Activated T-cell treated with anti-CD3 and anti-CD28 coated beads, Interleukin-2, amount 50 U/mL, for 72 hours (primary cell): Measurements from ENCODE around the gene FYB2. TPM values are rescaled to one million over a fixed set of nuclear protein-coding genes. Genes with fewer than 3 reads are reported as not detected.

Experiments
- ATAC-seq, 2 donors: fragments of 150-1000 bp; cut with Tn5 transposase; replicated peaks in 1 of 2; 2 replicates each; pipeline ENCODE4 v1.10.0; 2021; ENCODE audit warnings: moderate library complexity in 2 of 2, mild to moderate bottlenecking in 1 of 2
- DNase-seq, 2 donors: peaks; one replicate each; pipeline ENCODE4 v3.0.0; 2021 to 2022; ENCODE audit warnings: mixed read lengths in 1 of 2
- H3K27ac Mint-ChIP-seq: one replicate; pipeline ENCODE4 v1.8.0; 2022; ENCODE audit warnings: mild to moderate bottlenecking, moderate library complexity, mixed read lengths
- H3K27me3 Mint-ChIP-seq: one replicate; pipeline ENCODE4 v1.8.0; 2022; ENCODE audit warnings: low read depth, mixed read lengths
- H3K36me3 Mint-ChIP-seq, 2 donors: one replicate each; pipeline ENCODE4 v1.8.0; 2022; ENCODE audit warnings: mixed read lengths in 2 of 2, mild to moderate bottlenecking in 1 of 2; ENCODE audit not compliant: insufficient read depth in 2 of 2
- H3K4me1 Mint-ChIP-seq: one replicate; pipeline ENCODE4 v1.8.0; 2022; ENCODE audit warnings: low read depth, mixed read lengths
- H3K4me3 Mint-ChIP-seq, 2 donors: one replicate each; pipeline ENCODE4 v1.8.0; 2022; ENCODE audit warnings: mild to moderate bottlenecking in 2 of 2, mixed read lengths in 2 of 2, moderate library complexity in 2 of 2
- H3K9me3 Mint-ChIP-seq, 2 donors: one replicate each; pipeline ENCODE4 v1.8.0; 2022; ENCODE audit warnings: mixed read lengths in 2 of 2
- total RNA-seq, 2 donors: library from RNA; stranded (reverse); gene quantifications; one replicate each; pipeline ENCODE4 v1.2.3, GENCODE V29; 2022

The FYB2 gene
- total RNA-seq = not detected

- Mint-ChIP-seq H3K27ac (no peak within 1 kb of the TSS), H3K27me3 (peaks cover 13% of the 10 kb centered on the region), H3K36me3 (no peaks in the 10 kb centered on the region), H3K4me1 (peaks cover 12% of the 10 kb centered on the region), H3K9me3 (peaks cover 2 to 4% of the 10 kb centered on the region in 2 donors), H3K4me3 (no peak within 1 kb of the TSS)
- ATAC-seq (no peak), DNase-seq (no peak)
Observed at GRCh38 chr1:56819387-56819899, at the start of gene FYB2. Gene FYB2, minus strand, starts transcription at chr1:56819404. Its CDS starts 114 bp downstream, at chr1:56819290.

- Mint-ChIP-seq H3K9me3 (peaks cover 0 to 4% of the 10 kb centered on the region in 2 donors), H3K4me3 (no peak overlapping the region)
Observed at GRCh38 chr1:56868761-56869160, 49.6 kb upstream of the FYB2 start.

GRCh38 chr1:56867491-56867890 lies 48.3 kb upstream of the FYB2 start:
- peaks cover 20% of the 10 kb centered on the region for H3K27me3 Mint-ChIP-seq

More at GRCh38 chr1:56868761-56869160, 49.6 kb upstream of the FYB2 start:
- Mint-ChIP-seq H3K27ac (no peak overlapping the region), H3K4me1 (no peaks in the 10 kb centered on the region), H3K36me3 (no peaks in the 10 kb centered on the region), H3K27me3 (peaks cover 20% of the 10 kb centered on the region)
- ATAC-seq (no peak), DNase-seq (no peak)

GRCh38 chr1:56866656-56867055 lies 47.5 kb upstream of the FYB2 start:
- Mint-ChIP-seq H3K4me1 (no peaks in the 10 kb centered on the region), H3K36me3 (no peaks in the 10 kb centered on the region), H3K27me3 (peaks cover 20% of the 10 kb centered on the region), H3K4me3 (no peak overlapping the region), H3K9me3 (peaks cover 0 to 4% of the 10 kb centered on the region in 2 donors), H3K27ac (no peak overlapping the region)
- no peak for DNase-seq
- no peak for ATAC-seq

More at GRCh38 chr1:56867491-56867890, 48.3 kb upstream of the FYB2 start:
- H3K4me3 Mint-ChIP-seq = no peak overlapping the region
- no peaks in the 10 kb centered on the region for H3K4me1 Mint-ChIP-seq
- no peak overlapping the region for H3K27ac Mint-ChIP-seq
- no peak for ATAC-seq
- peaks cover 0 to 4% of the 10 kb centered on the region in 2 donors for H3K9me3 Mint-ChIP-seq
- DNase-seq = no peak
- no peaks in the 10 kb centered on the region for H3K36me3 Mint-ChIP-seq

GRCh38 chr1:56864430-56864829 lies 45.2 kb upstream of the FYB2 start:
- Mint-ChIP-seq H3K4me1 (no peaks in the 10 kb centered on the region), H3K4me3 (no peak overlapping the region), H3K36me3 (peaks cover 0 to 2% of the 10 kb centered on the region in 2 donors), H3K27me3 (peaks cover 10% of the 10 kb centered on the region), H3K27ac (no peak overlapping the region), H3K9me3 (peaks cover 0 to 6% of the 10 kb centered on the region in 2 donors)
- ATAC-seq (no peak), DNase-seq (no peak)

GRCh38 chr1:56863265-56863992 lies 44.2 kb upstream of the FYB2 start:
- Mint-ChIP-seq H3K27ac (no peak overlapping the region), H3K4me3 (no peak overlapping the region), H3K36me3 (peaks cover 0 to 2% of the 10 kb centered on the region in 2 donors), H3K9me3 (peaks cover 0 to 6% of the 10 kb centered on the region in 2 donors), H3K27me3 (peaks cover 10% of the 10 kb centered on the region), H3K4me1 (no peaks in the 10 kb centered on the region)
- ATAC-seq (no peak), DNase-seq (no peak)

- peaks cover 0 to 5% of the 10 kb centered on the region in 2 donors for H3K9me3 Mint-ChIP-seq
- peaks cover 5% of the 10 kb centered on the region for H3K27me3 Mint-ChIP-seq
- H3K27ac Mint-ChIP-seq = no peak overlapping the region
- DNase-seq (no peak), ATAC-seq (no peak)
- H3K4me3 Mint-ChIP-seq = no peak overlapping the region
- peaks cover 0 to 2% of the 10 kb centered on the region in 2 donors for H3K36me3 Mint-ChIP-seq
- no peaks in the 10 kb centered on the region for H3K4me1 Mint-ChIP-seq
Observed at GRCh38 chr1:56859287-56859686, 40.1 kb upstream of the FYB2 start.

- no peak for ATAC-seq
- Mint-ChIP-seq H3K4me3 (no peak overlapping the region), H3K4me1 (no peaks in the 10 kb centered on the region), H3K9me3 (peaks cover 0 to 2% of the 10 kb centered on the region in 2 donors), H3K27ac (no peak overlapping the region), H3K36me3 (peaks cover 0 to 2% of the 10 kb centered on the region in 2 donors), H3K27me3 (peaks cover 15% of the 10 kb centered on the region)
- no peak for DNase-seq
Observed at GRCh38 chr1:56856186-56856585, 37.0 kb upstream of the FYB2 start.

GRCh38 chr1:56855190-56855589 lies 36.0 kb upstream of the FYB2 start:
- H3K4me3 Mint-ChIP-seq = no peak overlapping the region
- H3K4me1 Mint-ChIP-seq = no peaks in the 10 kb centered on the region
- H3K9me3 Mint-ChIP-seq = no peaks in the 10 kb centered on the region
- no peaks in the 10 kb centered on the region for H3K36me3 Mint-ChIP-seq
- H3K27me3 Mint-ChIP-seq = peaks cover 15% of the 10 kb centered on the region
- DNase-seq (no peak), ATAC-seq (no peak)
- H3K27ac Mint-ChIP-seq = no peak overlapping the region

- no peak within 1 kb of the TSS for H3K4me3 Mint-ChIP-seq
- H3K27me3 Mint-ChIP-seq = peaks cover 15% of the 10 kb centered on the region
- DNase-seq = no peak
- H3K36me3 Mint-ChIP-seq = no peaks in the 10 kb centered on the region
- no peak within 1 kb of the TSS for H3K27ac Mint-ChIP-seq
- H3K9me3 Mint-ChIP-seq = no peaks in the 10 kb centered on the region
- ATAC-seq = no peak
- H3K4me1 Mint-ChIP-seq = no peaks in the 10 kb centered on the region
Observed at GRCh38 chr1:56854521-56855099, 35.4 kb upstream of the FYB2 start, which contains the start of gene C8A. Gene C8A, plus strand, starts transcription at chr1:56854797. Its CDS starts 105 bp downstream, at chr1:56854902.

- Mint-ChIP-seq H3K9me3 (no peaks in the 10 kb centered on the region), H3K27me3 (peaks cover 15% of the 10 kb centered on the region), H3K36me3 (no peaks in the 10 kb centered on the region), H3K27ac (no peak overlapping the region), H3K4me3 (no peak overlapping the region), H3K4me1 (no peaks in the 10 kb centered on the region)
- ATAC-seq = no peak
- no peak for DNase-seq
Observed at GRCh38 chr1:56852476-56852875, 33.3 kb upstream of the FYB2 start.

GRCh38 chr1:56850922-56851321 lies 31.7 kb upstream of the FYB2 start:
- no peak overlapping the region for H3K27ac Mint-ChIP-seq
- H3K36me3 Mint-ChIP-seq = no peaks in the 10 kb centered on the region
- H3K27me3 Mint-ChIP-seq = peaks cover 17% of the 10 kb centered on the region
- no peak overlapping the region for H3K4me3 Mint-ChIP-seq
- H3K9me3 Mint-ChIP-seq = peaks cover 0 to 1% of the 10 kb centered on the region in 2 donors
- H3K4me1 Mint-ChIP-seq = no peaks in the 10 kb centered on the region
- no peak for DNase-seq
- no peak for ATAC-seq

GRCh38 chr1:56850411-56850810 lies 31.2 kb upstream of the FYB2 start:
- Mint-ChIP-seq H3K27me3 (peaks cover 20% of the 10 kb centered on the region), H3K4me3 (no peak overlapping the region), H3K27ac (no peak overlapping the region), H3K4me1 (no peaks in the 10 kb centered on the region), H3K9me3 (peaks cover 1% of the 10 kb centered on the region in 2 donors), H3K36me3 (no peaks in the 10 kb centered on the region)
- DNase-seq (no peak), ATAC-seq (no peak)
